ENCODE results near the gene DDX47.
"Not testable (repeated sequence)": the region's sequence is repeated elsewhere in the genome, so short reads cannot be mapped to it uniquely, and the experiment has no call there.

Gene DDX47

DNA sequence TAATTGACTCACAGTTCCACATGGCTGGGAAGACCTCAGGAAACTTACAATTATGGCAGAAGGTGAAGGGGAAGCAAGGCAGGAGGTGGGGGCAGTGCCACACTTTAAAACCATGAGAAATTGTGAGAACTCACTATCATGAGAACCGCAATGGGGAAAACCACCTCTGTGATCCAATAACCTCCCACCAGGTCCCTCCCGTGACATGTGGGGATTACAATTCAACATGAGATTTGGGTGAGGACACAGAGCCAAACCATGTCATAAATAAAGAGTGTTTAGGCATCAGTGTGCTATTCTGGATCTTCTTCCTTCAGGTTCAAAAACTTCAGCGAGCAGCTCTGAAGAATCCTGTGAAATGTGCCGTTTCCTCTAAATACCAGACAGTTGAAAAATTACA, 9.7 kb downstream of the DDX47 start:
- no peak for DNase-seq (ENCODE audit: low spot score)

DNA sequence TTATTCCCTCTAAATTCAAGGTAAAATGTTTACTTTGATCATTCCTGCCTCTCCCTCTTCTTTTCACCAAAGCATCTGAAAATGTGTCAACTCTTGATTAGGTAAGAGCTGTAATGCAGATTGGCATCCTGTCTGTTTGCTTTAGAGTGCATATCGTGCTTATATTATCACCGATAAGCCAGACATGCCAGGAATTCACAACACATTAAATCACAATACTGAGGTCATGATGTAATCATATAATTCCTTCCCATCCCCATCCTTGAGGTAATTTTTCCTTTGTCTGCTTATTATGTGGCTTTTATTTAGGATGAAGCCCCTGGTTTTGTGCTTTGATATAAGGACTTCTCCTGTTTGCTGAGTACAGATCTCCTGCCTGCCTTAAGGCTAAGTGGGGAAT, 10.2 kb downstream of the DDX47 start:
- no peak for DNase-seq (ENCODE audit: low spot score)

GRCh38 chr12:12823811-12824210, 10.7 kb downstream of the DDX47 start:
- DNase-seq (ENCODE audit: low spot score): no peak

DNA sequence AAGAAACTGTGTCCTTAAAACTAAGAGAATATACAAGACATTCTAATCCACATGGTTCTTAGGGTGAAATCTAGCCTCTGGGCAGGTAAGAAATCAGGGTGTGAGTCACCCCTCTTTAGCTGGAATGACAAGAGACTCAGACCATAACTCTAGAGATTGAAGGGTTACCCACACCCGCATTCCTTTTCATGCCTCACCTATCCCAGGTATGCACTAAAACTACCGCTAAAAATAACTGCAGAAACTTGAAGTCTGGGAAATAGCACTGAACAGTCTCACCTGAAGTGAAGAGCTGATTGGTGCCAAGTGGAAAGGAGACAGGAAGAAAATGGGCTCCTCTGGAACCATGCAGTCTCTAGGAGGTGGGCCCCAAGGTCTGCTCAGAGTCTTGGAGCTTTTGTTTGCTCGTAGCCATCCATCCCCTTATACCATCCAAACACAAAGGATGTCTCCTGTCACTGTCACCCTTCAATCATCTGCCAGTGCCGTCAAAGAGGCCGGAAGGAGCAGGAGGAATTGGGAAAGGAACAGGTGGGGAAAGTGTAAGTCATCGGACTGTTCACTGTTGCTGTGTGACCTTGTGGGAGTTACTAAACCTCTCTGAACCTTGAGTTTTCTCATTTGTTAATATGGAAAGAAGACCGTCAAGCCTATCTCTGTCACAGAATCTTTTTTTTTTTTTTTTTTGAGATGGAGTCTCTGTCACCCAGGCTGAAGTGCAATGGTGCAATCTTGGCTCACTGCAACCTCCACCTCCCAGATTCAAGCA, 22.4 kb downstream of the DDX47 start:
- DNase-seq (ENCODE audit: low spot score): no peak

GRCh38 chr12:12836571-12836970, 23.4 kb downstream of the DDX47 start:
- no peak for DNase-seq (ENCODE audit: low spot score)

GRCh38 chr12:12837025-12837812, 24.1 kb downstream of the DDX47 start:
- peak; percentile 18 for DNase-seq (ENCODE audit: low spot score)

DNA sequence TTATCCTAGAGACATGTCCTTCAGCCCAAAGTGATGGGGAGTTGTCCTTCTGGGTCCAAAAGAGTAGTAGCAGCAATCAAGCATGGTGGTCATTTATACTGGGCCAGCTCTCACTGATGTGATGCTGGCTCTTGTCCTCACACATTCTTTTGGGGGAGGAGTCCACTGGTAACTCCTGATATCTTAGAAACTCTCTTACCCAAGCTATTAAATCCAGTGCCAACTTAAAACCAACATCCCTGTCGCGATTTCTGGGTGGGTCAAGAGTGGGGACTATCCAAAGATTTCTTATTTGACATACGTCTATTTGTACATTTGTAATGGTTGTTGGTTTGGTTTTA, 24.6 kb downstream of the DDX47 start:
- DNase-seq (ENCODE audit: low spot score): no peak

DNA sequence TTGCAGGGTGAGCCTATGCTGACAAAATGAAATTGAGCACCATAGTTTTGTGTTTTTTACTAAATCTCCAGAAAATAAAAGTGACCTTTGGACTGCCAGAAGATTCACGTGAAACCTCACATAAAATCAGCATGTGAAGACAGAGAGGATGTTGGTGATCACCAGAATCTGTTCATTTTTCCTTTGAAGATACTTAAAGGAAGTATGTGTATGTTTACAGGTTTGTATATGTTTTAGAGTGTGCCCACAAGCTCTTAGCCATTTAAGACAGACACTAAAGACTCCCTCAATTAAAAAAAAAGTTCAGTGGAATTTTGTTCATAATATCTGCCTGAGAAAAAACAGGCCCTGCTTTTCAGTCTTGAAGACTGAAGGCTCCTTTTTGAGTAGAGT, 25.9 kb downstream of the DDX47 start:
- DNase-seq (ENCODE audit: low spot score): no peak

- DNase-seq (ENCODE audit: low spot score): not testable (repeated sequence)
Measured at GRCh38 chr12:12839439-12839838, 26.3 kb downstream of the DDX47 start.

GRCh38 chr12:12839873-12840579, 26.9 kb downstream of the DDX47 start:
- no peak for DNase-seq (ENCODE audit: low spot score)

DNA sequence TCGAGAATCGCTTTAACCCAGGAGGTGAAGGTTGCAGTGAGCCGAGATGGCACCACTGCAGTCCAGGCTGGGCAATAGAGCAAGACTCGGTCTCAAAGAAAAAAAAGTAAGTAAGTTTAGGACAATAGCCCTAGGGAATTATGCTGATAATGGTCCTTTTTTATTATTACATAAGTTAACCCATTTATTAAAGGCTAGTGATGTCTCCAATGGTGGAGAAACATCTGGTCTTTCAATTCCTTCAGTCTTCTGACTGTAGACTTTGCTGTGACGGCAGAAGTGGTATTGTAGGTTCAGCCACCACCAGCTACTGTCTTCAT, 27.4 kb downstream of the DDX47 start:
- DNase-seq (ENCODE audit: low spot score): no peak

DNA sequence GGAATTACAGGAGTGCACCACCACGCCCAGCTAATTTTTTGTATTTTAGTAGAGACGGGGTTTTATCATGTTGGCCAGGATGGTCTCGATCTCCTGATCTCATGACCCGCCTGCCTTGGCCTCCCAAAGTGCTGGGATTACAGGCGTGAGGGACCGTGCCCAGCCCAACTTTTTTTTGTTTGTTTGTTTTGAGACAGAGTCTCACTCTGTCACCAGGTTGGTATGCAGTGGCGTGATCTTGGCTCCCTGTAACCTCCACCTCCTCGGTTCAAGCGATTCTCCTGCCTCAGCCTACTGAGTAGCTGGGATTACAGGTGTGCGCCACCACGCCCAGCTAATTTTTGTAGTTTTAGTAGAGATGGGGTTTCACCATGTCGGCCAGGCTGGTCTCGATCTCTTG, 28.3 kb downstream of the DDX47 start:
- DNase-seq (ENCODE audit: low spot score): not testable (repeated sequence)

DNA sequence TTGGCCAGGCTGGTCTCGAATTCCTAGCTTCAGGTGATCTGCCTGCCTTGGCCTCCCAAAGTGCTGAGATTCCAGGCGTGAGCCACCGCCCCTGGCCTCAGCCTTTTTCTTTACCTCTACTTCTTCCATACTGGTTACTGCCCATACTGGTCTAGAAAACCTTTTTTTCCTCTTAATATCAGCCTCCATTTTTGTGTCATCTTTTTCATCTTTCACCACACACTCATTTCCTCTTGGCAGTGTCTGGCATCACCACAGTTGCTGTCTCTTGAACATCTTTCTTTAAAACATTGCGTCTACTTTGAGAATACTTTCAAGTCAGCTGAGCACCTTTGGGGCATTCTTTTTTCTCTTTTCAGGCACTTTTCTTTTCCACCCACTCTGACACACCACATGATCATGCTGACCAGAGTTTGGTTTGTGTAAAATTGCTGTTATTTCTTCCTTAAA, 32.7 kb downstream of the DDX47 start:
- no peak for DNase-seq (ENCODE audit: low spot score)

DNA sequence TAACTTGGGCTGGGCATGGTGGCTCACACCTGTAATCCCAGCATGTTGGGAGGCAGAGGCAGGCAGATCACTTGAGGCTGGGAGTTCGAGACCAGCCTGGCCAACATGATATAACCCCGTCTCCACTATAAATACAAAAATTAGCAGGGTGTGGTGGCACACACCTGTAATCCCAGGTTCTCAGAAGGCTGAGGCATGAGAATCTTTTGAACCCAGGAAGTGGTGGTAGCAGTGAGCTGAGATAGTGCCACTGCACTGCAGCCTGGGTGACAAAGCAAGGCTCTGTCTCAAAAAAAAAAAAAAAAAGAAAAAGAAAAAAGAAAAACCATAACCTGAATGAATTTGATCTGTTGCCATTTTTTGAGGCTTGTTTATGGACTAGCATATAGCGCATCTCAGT, 33.6 kb downstream of the DDX47 start:
- not testable (repeated sequence) for DNase-seq (ENCODE audit: low spot score)

- DNase-seq (ENCODE audit: low spot score): no peak
Measured at GRCh38 chr12:12853435-12853834, 40.3 kb downstream of the DDX47 start.

- DNase-seq (ENCODE audit: low spot score): no peak
Measured at GRCh38 chr12:12859690-12860089, 46.5 kb downstream of the DDX47 start.

DNA sequence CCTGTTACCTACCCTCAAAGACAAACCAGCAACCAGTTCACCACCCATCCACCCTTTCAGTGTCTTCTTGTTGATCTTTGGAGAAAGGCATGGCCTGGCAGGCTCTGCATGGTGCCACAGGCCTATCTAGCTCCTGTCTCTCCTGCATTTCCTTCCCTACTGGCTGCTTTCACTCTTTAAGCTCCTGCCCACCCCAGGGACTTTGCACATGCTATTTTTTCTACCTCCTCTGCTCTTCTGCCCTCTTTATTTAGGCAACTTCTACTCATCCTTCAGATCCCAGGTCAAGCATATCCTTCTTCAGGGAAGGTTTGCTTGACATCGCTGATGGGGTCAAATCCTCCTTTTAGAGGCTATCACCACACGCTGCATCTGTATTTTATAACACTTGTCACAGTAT, 51.1 kb downstream of the DDX47 start:
- no peak for DNase-seq (ENCODE audit: low spot score)

DNA sequence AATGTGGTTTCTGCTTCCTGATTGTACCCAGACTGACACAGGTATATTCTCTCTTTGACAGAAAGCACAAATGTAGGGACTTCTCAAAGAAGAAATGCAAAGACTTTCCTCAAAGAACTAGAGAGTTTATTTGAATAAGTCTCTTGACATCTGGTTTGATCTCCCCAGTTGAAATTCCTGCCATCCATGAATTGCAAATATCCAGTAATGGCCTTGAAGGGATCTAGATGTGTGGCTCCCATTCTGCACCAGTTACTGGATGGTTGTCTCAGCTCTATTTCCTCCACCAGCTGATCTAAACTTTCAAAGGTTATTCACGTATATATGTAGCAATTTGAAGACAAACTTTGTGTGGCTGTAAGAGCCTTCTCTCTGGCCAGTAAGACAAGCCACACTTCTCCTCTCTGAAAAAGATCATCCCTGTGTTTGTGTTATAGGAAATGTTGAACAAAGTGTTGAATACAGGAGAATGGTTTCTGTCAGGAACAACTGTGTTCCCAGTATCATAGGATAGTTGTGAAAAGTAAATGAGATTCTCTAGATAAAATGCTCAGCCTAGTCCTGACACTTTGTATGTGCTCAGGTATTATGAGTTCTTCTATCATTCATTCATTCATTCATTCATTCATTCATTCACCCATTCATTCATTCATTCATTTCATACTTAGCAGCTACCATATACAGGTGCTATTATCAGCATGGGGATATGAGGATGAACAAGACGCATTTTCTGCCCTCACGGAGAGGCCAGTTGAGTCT, 55.5 kb downstream of the DDX47 start:
- no peak for DNase-seq (ENCODE audit: low spot score)

DNA sequence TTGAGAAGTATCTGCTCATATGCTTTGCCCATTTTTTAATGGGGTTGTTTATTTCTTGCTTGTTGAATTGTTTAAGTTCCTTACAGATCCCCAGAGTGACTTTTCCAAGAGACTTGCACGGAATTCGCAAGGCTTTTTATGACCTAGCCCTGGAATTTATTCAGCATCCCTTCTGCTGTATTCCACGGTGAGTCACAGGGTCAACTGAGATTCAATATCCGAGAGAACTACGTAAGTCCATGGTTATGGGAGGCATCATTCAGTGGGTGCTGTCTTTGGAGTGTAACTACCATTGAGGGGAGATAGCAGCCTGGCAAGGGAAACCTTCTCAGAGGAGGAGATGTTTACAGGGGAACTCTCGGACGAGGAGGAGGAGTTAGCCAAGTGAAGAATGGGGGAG, 57.3 kb downstream of the DDX47 start:
- DNase-seq (ENCODE audit: low spot score): no peak

DNA sequence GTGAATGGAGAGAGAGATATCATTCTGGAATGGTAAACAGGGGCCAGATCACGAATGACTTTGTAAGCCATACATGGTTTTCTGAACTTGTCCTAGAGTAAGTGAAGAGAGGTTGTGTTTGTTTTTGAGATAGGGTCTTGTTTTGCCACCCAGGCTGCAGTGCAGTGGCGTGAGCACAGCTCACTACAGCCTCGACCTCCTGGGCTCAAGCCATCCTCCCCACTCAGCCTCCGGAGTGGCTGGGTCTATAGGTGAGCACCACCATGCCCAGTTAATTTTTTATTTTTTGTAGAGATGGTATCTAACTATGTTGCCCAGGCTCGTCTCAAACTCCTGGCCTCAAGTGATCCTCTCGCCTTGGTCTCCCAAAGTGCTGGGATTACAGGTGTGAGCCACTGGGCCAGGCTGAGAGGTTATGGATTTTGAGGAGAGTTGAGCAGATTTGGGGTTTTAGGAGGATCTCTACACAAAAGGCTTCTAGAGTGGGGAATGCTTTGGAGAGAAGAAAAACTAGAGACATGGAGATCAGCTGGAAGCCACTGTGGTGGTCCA, 58.5 kb downstream of the DDX47 start:
- no peak for DNase-seq (ENCODE audit: low spot score)

DNA sequence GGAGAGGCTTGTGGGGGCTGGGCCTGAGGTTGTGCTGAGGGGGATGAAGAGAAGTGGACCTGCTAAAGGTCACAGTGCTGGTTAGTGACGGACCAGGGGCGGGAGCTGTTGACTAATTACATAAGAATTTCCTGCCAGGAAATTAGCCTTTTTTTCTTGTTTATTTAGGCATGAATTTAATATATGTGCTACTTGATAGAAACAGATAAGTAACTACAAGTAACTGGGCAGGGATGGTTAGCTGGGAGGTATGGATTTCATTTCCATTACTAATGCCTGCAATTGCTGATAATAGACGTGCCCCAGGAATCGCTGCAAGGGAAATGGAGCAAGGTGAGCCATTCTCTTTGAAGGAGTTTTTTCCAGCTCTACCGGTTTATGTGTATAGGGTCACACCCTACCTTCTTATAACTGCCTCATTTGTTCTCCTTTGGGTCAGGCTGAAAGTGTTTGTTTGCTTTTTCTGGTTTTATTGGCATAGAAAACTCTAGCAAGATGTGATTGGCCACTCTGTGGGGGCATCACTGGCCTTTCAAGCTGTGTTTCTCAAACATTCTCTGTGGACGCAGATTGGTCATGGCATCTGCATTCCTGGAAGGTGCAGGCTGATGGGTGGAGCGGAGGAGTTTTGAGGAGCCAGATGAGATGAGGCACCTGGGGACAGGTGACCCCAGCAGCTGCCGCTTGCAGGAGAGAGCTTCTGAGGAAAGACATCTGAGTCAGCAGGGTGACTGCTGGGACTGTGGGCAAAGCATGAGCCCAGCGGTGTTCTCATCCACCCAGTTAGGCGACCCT, 59.2 kb downstream of the DDX47 start:
- no peak for DNase-seq (ENCODE audit: low spot score)
